COLO829 (cell line): ENCODE measurements around the gene ARPC2.

Source experiments
- DNase-seq: peaks from one replicate; pipeline ENCODE4 v3.0.0; 2012; ENCODE audit warnings: low spot score

Gene ARPC2

GRCh38 chr2:218255446-218255845 is 38.5 kb downstream of the ARPC2 start:
- DNase-seq = no peak

GRCh38 chr2:218256612-218257350 is 39.8 kb downstream of the ARPC2 start:
- DNase-seq = no peak

GRCh38 chr2:218257390-218257981 is 40.5 kb downstream of the ARPC2 start:
- peak; percentile 40 for DNase-seq

GRCh38 chr2:218259099-218259961 is 42.3 kb downstream of the ARPC2 start:
- DNase-seq = no peak

- DNase-seq = no peak
Measured at GRCh38 chr2:218260166-218260565, 43.2 kb downstream of the ARPC2 start.

GRCh38 chr2:218260742-218261422 is 43.9 kb downstream of the ARPC2 start, which contains the start of gene GPBAR1:
TSS of gene GPBAR1 (plus strand) at chr2:218261015. CDS start at chr2:218262725, 1,710 bp downstream.
- DNase-seq = no peak

- DNase-seq = no peak
Measured at GRCh38 chr2:218261423-218262236, 44.6 kb downstream of the ARPC2 start.

GRCh38 chr2:218262237-218262600 is 45.2 kb downstream of the ARPC2 start:
- DNase-seq = no peak

GRCh38 chr2:218262631-218263586 is 45.9 kb downstream of the ARPC2 start:
- no peak for DNase-seq

- DNase-seq = no peak
Measured at GRCh38 chr2:218263817-218264641, 47.0 kb downstream of the ARPC2 start.

- no peak for DNase-seq
Measured at GRCh38 chr2:218264773-218265561, 48.0 kb downstream of the ARPC2 start.

GRCh38 chr2:218265626-218266025 is 48.6 kb downstream of the ARPC2 start:
- DNase-seq = no peak

- no peak for DNase-seq
Measured at GRCh38 chr2:218266316-218266979, 49.5 kb downstream of the ARPC2 start.

GRCh38 chr2:218267259-218267658 is 50.3 kb downstream of the ARPC2 start:
- DNase-seq = no peak

- DNase-seq = peak; percentile 98
Measured at GRCh38 chr2:218269900-218270720, 53.1 kb downstream of the ARPC2 start, which contains the start of the genes AAMP and PNKD. TSS of gene AAMP (minus strand) at chr2:218270137. CDS start at chr2:218270086, 51 bp downstream. TSS of gene PNKD (plus strand) at chr2:218270519. CDS start at chr2:218270536, 17 bp downstream.

GRCh38 chr2:218270721-218271486 is 53.9 kb downstream of the ARPC2 start:
- no peak for DNase-seq
